Thyroid gland (tissue), 4 donors: Measurements from ENCODE around the gene FAM120B.

Source experiments
- CTCF ChIP-seq, 6 experiments: fragments of 200-600 bp in 3 of 6; fragments of 450-650 bp in 3 of 6; sonication (generic) in 3 of 6; IDR thresholded peaks; one replicate each; pipeline ENCODE4 v1.5.1; 2016 to 2019; ENCODE audit warnings: antibody characterized with exemption in 6 of 6, mild to moderate bottlenecking in 2 of 6, inconsistent platforms in 1 of 6, moderate library complexity in 1 of 6
- POLR2A ChIP-seq, 2 donors: fragments of 450-650 bp; IDR thresholded peaks; one replicate each; pipeline ENCODE4 v1.6.1; 2017; ENCODE audit warnings: antibody characterized with exemption in 2 of 2, mild to moderate bottlenecking in 2 of 2, moderate library complexity in 1 of 2

- no peak for TF ChIP-seq CTCF (IDR thresholded peaks at IDR 0.05)
- TF ChIP-seq POLR2A (IDR thresholded peaks at IDR 0.05) = no peak
Measured at GRCh38 chr6:170443151-170443662, 136.6 kb downstream of the FAM120B start.
